Heart left ventricle (tissue), 13 donors: Measurements from ENCODE around the gene NHSL2.

Experiments
- POLR2A ChIP-seq, 2 donors: fragments of 450-650 bp; IDR thresholded peaks; one replicate each; pipeline ENCODE4 v1.6.1; 2017; ENCODE audit warnings: antibody characterized with exemption in 2 of 2, mild to moderate bottlenecking in 2 of 2, moderate library complexity in 2 of 2
- TF ChIP-seq, protein P1 (sequence below), 12 donors: fragments of 200-600 bp; sonication (generic) in 4 of 12; IDR thresholded peaks; one replicate each; pipeline versions ENCODE4 v1.5.0 to v1.8.0; 2018 to 2022; ENCODE audit warnings: antibody characterized with exemption in 12 of 12, mild to moderate bottlenecking in 5 of 12
- donor health status: ischemic (EF 13 %, LVEDD 7.1; RV severe dilation, severe dysfunction).
- donor health status: DM: no; HTN: yes; CAD: no.
- donor health status: DM: no; HTN: no; CAD: no.
- donor health status: ischemic (EF 25% LVEDD 6.9; RV normal size, moderate dysfunction).
- donor health status: ischemic (EF 25% LVEDD 5.7; RV mildly dilated, moderate dysfunction).
- donor health status: ischemic (EF 35%, LVEDD 5.7; RV mildly dilated, moderate dysfunction).
- donor health status: nonischemic (EF 11% LVEDD 7.7; RV severe dilation, severe dysfunction).
- donor health status: DM: yes; HTN: yes; CAD: no.
- donor health status: PGD.
- donor health status: ischemic (EF 29% LVEDD 5.4; RV normal size, mild dysfunction).
- donor health status: nonischemic (EF 23%, LVEDD 6.1; RV moderate dilation, normal function).

DNA sequence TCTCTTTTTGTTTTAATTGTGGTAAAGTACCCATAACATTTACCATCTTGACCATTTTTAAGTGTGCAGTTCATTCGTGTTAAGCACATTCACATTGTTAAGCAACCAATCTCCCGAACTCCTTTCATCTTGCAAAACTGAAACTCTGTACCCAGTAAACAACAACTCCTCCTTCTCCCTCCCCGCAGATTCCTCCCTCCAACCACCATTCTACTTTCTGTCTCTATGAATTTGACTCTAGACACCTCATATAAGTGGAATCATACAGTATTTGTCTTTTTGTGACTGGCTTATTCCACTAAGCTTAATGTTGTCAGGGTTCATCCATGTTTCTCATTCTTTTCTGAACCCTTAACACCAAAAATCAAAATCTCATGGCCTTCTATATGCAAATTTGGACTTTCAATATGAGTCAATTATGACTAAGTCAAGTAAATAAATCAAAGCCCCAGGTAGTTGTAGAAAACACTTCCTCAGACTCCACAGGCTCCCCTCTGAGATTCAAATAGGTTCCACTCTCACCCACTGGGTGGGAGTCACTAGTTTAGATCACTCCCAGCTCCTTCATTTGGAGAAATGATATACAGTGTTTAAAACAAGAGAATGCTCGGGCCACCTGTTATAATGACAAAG lies 230.8 kb downstream of the NHSL2 start:
- TF ChIP-seq POLR2A (IDR thresholded peaks at IDR 0.05): no peak
- TF ChIP-seq, protein P1, sequence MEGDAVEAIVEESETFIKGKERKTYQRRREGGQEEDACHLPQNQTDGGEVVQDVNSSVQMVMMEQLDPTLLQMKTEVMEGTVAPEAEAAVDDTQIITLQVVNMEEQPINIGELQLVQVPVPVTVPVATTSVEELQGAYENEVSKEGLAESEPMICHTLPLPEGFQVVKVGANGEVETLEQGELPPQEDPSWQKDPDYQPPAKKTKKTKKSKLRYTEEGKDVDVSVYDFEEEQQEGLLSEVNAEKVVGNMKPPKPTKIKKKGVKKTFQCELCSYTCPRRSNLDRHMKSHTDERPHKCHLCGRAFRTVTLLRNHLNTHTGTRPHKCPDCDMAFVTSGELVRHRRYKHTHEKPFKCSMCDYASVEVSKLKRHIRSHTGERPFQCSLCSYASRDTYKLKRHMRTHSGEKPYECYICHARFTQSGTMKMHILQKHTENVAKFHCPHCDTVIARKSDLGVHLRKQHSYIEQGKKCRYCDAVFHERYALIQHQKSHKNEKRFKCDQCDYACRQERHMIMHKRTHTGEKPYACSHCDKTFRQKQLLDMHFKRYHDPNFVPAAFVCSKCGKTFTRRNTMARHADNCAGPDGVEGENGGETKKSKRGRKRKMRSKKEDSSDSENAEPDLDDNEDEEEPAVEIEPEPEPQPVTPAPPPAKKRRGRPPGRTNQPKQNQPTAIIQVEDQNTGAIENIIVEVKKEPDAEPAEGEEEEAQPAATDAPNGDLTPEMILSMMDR (IDR thresholded peaks at IDR 0.05): no peak
